ENCODE measurements around the gene RFC5. TPM values are rescaled to one million over a fixed set of nuclear protein-coding genes. Genes with fewer than 3 reads are reported as not detected.

The RFC5 gene
- total and polyA plus RNA-seq, 2 of the 4 experiments (the other 2 are of a cell fraction): 14.7 to 20.1 TPM

GRCh38 chr12:118033902-118034301 lies 17.4 kb downstream of the RFC5 start:
- dilution Hi-C loops (cut with HindIII; ENCODE audit: low sequenced_read_pairs, unreplicated experiment): no loop called here
- no peak overlapping the region for H3K4me3 ChIP-seq (ENCODE audit: insufficient read depth, low read depth, low read length)

More at GRCh38 chr12:118033902-118034301, 17.4 kb downstream of the RFC5 start:
- Histone ChIP-seq H4K5ac (ENCODE audit: low read depth, low read length) (no peak overlapping the region), H3K79me1 (ENCODE audit: low read depth in 1 of 2, low read length in 2 of 2) (peaks cover 4 to 9% of the 10 kb centered on the region in 2 experiments; a peak in 3 of 4 replicates), H3K56ac (ENCODE audit: extremely low read depth, insufficient read depth, low read length) (no peak overlapping the region), H4K8ac (ENCODE audit: low read depth in 2 of 2, low read length in 2 of 2) (no peak overlapping the region), H2BK20ac (ENCODE audit: low read depth, low read length) (no peak overlapping the region), H3K23ac (ENCODE audit: low read depth, low read length) (no peak overlapping the region; the same call in 1 of the 2 replicates), H3K27me3 (ENCODE audit: control insufficient read depth, insufficient read depth, low read length) (no peaks in the 10 kb centered on the region), H2AK5ac (ENCODE audit: low read depth, low read length) (no peak overlapping the region), H2BK15ac (ENCODE audit: low read depth, low read length) (no peak overlapping the region), H3K9me1 (ENCODE audit: insufficient read depth, low read length) (peaks cover 4% of the 10 kb centered on the region; the same call in 1 of the 2 replicates), H2AK9ac (replicated peaks; ENCODE audit: low read depth, low read length, poor library complexity) (no peak overlapping the region), H3K36me3 (ENCODE audit: control insufficient read depth, insufficient read depth, low read length) (peaks cover 56% of the 10 kb centered on the region), H2BK5ac (ENCODE audit: low read depth, low read length, poor library complexity, severe bottlenecking) (no peak overlapping the region), H3K9me3 (ENCODE audit: control insufficient read depth, insufficient read depth, low read length) (no peaks in the 10 kb centered on the region), H2AFZ (replicated peaks; ENCODE audit: low read length, poor library complexity) (no peak overlapping the region), H4K91ac (ENCODE audit: insufficient read depth, low read depth, low read length) (no peak overlapping the region), H4K20me1 (ENCODE audit: insufficient read depth, low read length) (peaks cover 10% of the 10 kb centered on the region; the same call in 1 of the 2 replicates), H3K14ac (replicated peaks; ENCODE audit: low read depth, low read length) (no peak overlapping the region), H3K18ac (ENCODE audit: low read depth, low read length) (no peak overlapping the region), H3K4me1 (ENCODE audit: control insufficient read depth, insufficient read depth, low read length) (no peaks in the 10 kb centered on the region), H3K4me2 (ENCODE audit: low read depth, low read length) (no peak overlapping the region), H3K27ac (ENCODE audit: insufficient read depth, low read length) (no peak overlapping the region), H3K9ac (ENCODE audit: low read depth, low read length) (no peak overlapping the region), H3K4ac (ENCODE audit: low read depth, low read length) (no peak overlapping the region), H2BK120ac (ENCODE audit: low read depth, low read length) (no peak overlapping the region)
- DNase-seq (peak; percentile 33), ATAC-seq (ENCODE audit: low read depth) (no peak)
- intact Hi-C loops (cut with micrococcal nuclease): loop anchor here (1.0 kb wide), 1 partner anchor 159 kb away; no protein-coding TSS in a partner anchor
- in situ Hi-C loops (cut with MboI; ENCODE audit: low sequenced_read_pairs): loop anchor here (25.0 kb wide), 1 partner anchor 353 kb away; the partner anchor contains the start of gene SUDS3
- no TSS peak for BruUV-seq (replicated peaks)
- ChIA-PET CTCF (no interaction called here), POLR2A (ENCODE audit: unreplicated experiment) (interaction anchor here (0.6 kb wide), 1 partner anchor 11 kb away, joined by 3 read pairs; no protein-coding TSS in a partner anchor)
- no peak for TF ChIP-seq SMC3 (IDR thresholded peaks at IDR 0.05; ENCODE audit: low read depth, low read length)
- TF ChIP-seq FOS (IDR thresholded peaks at IDR 0.05; ENCODE audit: low read depth, low read length): no peak
- 80% methylated on average over 2 of the region's 5 CpGs; no CpG with 5 or more reads in 1 of the 2 experiments for WGBS, 2 experiments (ENCODE audit: extremely low coverage in 2 of 2, insufficient read length in 1 of 2)
